ENCODE measurements around the gene HECW1.

Gene HECW1

DNA sequence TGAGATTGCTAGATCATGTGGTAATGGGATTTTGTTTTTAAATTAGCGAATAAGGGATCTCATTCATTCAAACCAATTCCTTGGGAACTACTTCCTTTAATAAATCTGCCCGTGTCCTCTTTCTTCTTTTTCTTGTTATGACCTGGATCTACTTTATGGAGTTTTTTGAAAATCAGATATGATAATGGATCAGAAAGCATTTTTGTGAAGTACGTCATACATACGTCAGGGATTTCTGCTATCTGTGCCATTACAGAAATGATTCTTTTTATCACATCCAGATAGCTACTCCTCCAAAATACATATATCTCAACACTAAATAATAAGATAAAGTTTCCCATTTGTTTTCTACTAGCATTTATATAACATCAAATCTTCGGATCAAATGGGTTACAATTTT is 430.3 kb downstream of the HECW1 start:
- DNase-seq (ENCODE audit: low read depth), result no peak
- TF ChIP-seq, protein P1, sequence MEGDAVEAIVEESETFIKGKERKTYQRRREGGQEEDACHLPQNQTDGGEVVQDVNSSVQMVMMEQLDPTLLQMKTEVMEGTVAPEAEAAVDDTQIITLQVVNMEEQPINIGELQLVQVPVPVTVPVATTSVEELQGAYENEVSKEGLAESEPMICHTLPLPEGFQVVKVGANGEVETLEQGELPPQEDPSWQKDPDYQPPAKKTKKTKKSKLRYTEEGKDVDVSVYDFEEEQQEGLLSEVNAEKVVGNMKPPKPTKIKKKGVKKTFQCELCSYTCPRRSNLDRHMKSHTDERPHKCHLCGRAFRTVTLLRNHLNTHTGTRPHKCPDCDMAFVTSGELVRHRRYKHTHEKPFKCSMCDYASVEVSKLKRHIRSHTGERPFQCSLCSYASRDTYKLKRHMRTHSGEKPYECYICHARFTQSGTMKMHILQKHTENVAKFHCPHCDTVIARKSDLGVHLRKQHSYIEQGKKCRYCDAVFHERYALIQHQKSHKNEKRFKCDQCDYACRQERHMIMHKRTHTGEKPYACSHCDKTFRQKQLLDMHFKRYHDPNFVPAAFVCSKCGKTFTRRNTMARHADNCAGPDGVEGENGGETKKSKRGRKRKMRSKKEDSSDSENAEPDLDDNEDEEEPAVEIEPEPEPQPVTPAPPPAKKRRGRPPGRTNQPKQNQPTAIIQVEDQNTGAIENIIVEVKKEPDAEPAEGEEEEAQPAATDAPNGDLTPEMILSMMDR (conservative IDR thresholded peaks at IDR 0.05; ENCODE audit: control insufficient read depth, insufficient read depth, low read depth, low read length), result no peak
- no peak overlapping the region for H3K4me3 ChIP-seq (ENCODE audit: control insufficient read depth, low read depth, low read length)

DNA sequence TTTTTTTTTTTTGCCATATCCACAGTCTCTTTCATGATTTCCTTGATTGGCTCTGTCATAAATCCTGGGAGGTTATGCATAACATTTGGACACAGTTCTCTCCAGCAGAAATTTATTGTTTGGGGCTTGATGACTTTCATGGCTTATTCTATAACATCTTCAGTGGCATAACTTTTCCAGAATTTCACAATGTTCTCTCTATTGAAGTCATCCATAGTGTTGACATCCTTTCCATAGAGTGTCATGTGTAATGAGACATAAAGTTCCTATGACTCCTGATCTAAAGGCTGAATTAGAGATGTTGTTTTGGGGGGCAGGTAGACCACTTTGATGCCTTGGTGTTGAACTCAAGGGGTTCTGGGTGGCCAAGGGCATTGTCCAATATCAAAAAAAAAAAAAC is 433.8 kb downstream of the HECW1 start:
- no peak overlapping the region for H3K4me3 ChIP-seq (ENCODE audit: control insufficient read depth, low read depth, low read length)
- peak; percentile 20 for DNase-seq (ENCODE audit: low read depth)
- TF ChIP-seq, protein P1 (conservative IDR thresholded peaks at IDR 0.05; ENCODE audit: control insufficient read depth, insufficient read depth, low read depth, low read length), result no peak

DNA sequence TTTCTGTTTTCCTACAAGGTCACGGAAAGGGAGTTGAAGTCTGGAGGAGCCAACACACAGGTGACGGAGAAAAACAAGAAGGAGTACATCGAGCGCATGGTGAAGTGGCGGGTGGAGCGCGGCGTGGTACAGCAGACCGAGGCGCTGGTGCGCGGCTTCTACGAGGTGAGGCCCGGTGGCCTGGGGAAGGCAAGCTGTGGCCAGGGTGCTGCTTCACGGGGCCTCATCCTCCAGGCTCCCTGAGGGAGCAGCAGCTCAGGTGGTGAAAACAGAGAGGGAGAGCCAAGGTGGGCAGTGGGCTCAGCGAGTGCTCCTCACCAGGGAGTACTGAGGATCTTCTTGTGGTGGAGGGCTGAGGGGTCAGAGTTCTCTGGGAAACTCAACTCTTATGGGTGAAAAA is 438.0 kb downstream of the HECW1 start:
- no peak for DNase-seq (ENCODE audit: low read depth)
- H3K4me3 ChIP-seq (ENCODE audit: control insufficient read depth, low read depth, low read length), result no peak overlapping the region
- TF ChIP-seq, protein P1 (conservative IDR thresholded peaks at IDR 0.05; ENCODE audit: control insufficient read depth, insufficient read depth, low read depth, low read length), result no peak

DNA sequence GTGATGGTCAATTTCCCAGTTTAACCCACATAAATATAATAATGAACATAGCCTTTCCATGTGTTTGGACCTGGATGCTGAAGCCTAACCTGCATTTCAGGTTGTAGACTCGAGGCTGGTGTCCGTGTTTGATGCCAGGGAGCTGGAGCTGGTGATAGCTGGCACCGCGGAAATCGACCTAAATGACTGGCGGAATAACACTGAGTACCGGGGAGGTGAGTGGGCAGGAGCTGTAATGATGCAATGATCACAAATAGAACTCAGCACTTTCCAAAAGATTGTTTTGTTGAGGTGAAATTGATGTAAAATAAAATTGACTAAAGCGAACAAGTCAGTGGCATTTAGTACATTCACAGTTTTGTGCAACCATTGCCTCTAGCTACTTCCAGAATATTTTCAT is 439.7 kb downstream of the HECW1 start:
- TF ChIP-seq, protein P1 (conservative IDR thresholded peaks at IDR 0.05; ENCODE audit: control insufficient read depth, insufficient read depth, low read depth, low read length), result no peak
- no peak overlapping the region for H3K4me3 ChIP-seq (ENCODE audit: control insufficient read depth, low read depth, low read length)
- no peak for DNase-seq (ENCODE audit: low read depth)

DNA sequence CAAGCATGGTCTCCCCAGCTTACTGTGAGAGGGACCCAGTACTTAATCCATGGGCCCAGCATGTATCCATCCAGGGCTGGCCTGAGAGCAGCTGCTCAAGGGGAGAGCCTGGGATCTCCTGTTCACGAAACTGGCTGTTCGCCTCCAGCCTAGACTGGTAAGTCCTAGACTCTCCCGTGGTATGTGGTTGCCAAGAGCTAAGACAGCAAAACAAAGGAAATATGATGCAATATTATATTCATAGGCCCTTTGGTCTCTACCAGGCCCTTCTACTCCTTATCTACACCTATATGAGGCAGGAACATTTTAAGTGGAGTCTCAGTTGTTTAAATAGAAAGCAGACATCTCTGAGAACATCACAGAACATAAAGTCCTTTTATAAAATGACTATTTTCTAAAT is 441.6 kb downstream of the HECW1 start:
- DNase-seq (ENCODE audit: low read depth), result peak; percentile 35
- TF ChIP-seq, protein P1 (conservative IDR thresholded peaks at IDR 0.05; ENCODE audit: control insufficient read depth, insufficient read depth, low read depth, low read length), result no peak
- no peak overlapping the region for H3K4me3 ChIP-seq (ENCODE audit: control insufficient read depth, low read depth, low read length)

DNA sequence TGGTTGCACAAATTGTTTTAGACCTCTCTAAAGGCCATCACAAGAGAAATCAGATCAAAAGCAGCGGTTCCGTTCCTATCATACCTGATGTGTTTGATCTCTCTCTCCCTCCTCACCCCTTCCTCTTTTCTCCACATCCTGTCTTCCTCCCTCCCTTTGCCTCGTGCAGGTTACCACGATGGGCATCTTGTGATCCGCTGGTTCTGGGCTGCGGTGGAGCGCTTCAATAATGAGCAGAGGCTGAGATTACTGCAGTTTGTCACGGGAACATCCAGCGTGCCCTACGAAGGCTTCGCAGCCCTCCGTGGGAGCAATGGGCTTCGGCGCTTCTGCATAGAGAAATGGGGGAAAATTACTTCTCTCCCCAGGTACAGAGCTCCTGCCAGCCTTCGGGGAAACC is 442.0 kb downstream of the HECW1 start:
- no peak for DNase-seq (ENCODE audit: low read depth)
- no peak overlapping the region for H3K4me3 ChIP-seq (ENCODE audit: control insufficient read depth, low read depth, low read length)
- TF ChIP-seq, protein P1 (conservative IDR thresholded peaks at IDR 0.05; ENCODE audit: control insufficient read depth, insufficient read depth, low read depth, low read length), result no peak

DNA sequence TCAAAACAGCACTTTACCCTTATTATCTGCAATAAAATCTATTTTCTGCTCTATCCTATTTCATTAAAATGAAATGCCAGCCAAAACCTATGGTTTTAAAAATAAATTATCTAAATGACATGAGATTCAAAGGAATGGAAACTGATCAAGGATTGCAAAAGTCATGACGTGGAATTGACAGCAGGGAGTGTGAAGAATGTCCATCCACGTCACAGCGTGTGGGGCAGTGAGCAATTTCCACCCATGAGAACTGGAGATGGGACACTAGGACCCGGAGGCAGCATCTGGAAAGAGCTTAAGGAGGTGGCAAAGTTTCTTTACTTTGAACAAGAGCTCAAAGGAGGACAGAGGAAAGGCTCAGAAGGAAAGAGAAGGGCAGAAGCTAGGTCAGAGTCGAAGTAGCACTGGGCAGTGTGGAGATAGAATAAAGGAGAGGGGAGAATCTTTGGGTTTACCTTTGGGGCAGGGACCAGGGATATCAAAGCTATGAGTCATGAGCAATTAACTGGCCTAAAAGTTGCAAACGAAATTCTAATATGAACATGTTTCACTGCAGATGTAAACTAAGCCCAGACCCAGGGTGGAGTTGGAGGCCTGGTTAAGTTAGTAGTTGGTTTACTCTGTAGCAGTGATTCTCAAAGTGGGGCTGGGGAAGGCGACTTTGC is 445.5 kb downstream of the HECW1 start:
- TF ChIP-seq, protein P1 (conservative IDR thresholded peaks at IDR 0.05; ENCODE audit: control insufficient read depth, insufficient read depth, low read depth, low read length), result no peak
- DNase-seq (ENCODE audit: low read depth), result no peak
- no peak overlapping the region for H3K4me3 ChIP-seq (ENCODE audit: control insufficient read depth, low read depth, low read length)

All from fibroblast of mammary gland (primary cell).